Lower lobe of right lung (tissue), 2 donors: ENCODE data around the gene CFAP410. TPM values are rescaled to one million over a fixed set of nuclear protein-coding genes. Genes with fewer than 3 reads are reported as not detected.

ENCODE experiments used
- ATAC-seq, 2 donors: fragments of 200-7000 bp; cut with Tn5 transposase; one replicate each; pipeline ENCODE4 v1.9.1; 2020 to 2022; ENCODE audit warnings: mild to moderate bottlenecking in 2 of 2, moderate library complexity in 2 of 2
- DNase-seq: peaks from one replicate; pipeline ENCODE4 v3.0.0-alpha.2; 2020
- H3K27ac ChIP-seq: fragments of 200-600 bp; one replicate; pipeline ENCODE4 v1.8.0; 2022
- H3K27me3 ChIP-seq: fragments of 200-600 bp; one replicate; pipeline ENCODE4 v1.8.0; 2022; ENCODE audit warnings: low read depth
- H3K36me3 ChIP-seq: fragments of 200-600 bp; one replicate; pipeline ENCODE4 v1.8.0; 2022; ENCODE audit warnings: mild to moderate bottlenecking
- H3K4me1 ChIP-seq: fragments of 200-600 bp; one replicate; pipeline ENCODE4 v1.8.0; 2022
- H3K4me3 ChIP-seq: fragments of 200-600 bp; one replicate; pipeline ENCODE4 v1.8.0; 2022; ENCODE audit warnings: mild to moderate bottlenecking
- H3K9me3 ChIP-seq: fragments of 200-600 bp; one replicate; pipeline ENCODE4 v1.8.0; 2022
- CTCF ChIP-seq: fragments of 200-600 bp; IDR thresholded peaks from one replicate; pipeline ENCODE4 v1.8.0; 2022; ENCODE audit warnings: antibody characterized with exemption, mild to moderate bottlenecking
- intact Hi-C: fragments of 100-400 bp; cut with DNase I; formaldehyde crosslinking; loops from one replicate; pipeline ENCODE4 v1.11.0; 2022
- total RNA-seq: library from RNA; stranded (reverse); fragmentation: NEBNext Ultra II Directional; extraction: Animal tissue kit (Norgen Biotek cat#: 25700); gene quantifications from one replicate; pipeline ENCODE4 v1.2.1, GENCODE V29; 2021
- donor health status: DM: no; HTN: yes; CAD: no; lungs with severe emphysema.

CFAP410 gene
- total RNA-seq, 1 donor from 2014 or later, result 20.3 TPM

- H3K27ac ChIP-seq, result no peak overlapping the region
- peaks cover 22% of the 10 kb centered on the region for H3K4me1 ChIP-seq
- ATAC-seq (no peak), DNase-seq (no peak)
- no peaks in the 10 kb centered on the region for H3K9me3 ChIP-seq
- H3K36me3 ChIP-seq, result no peaks in the 10 kb centered on the region
- intact Hi-C loops, result no loop called here
- no peak overlapping the region for H3K4me3 ChIP-seq
- H3K27me3 ChIP-seq, result peaks cover 51% of the 10 kb centered on the region
- TF ChIP-seq CTCF, result no peak
Observed at GRCh38 chr21:44350773-44351481, 11.7 kb upstream of the CFAP410 start.

- H3K27me3 ChIP-seq, result peaks cover 51% of the 10 kb centered on the region
- peaks cover 22% of the 10 kb centered on the region for H3K4me1 ChIP-seq
- intact Hi-C loops, result no loop called here
- TF ChIP-seq CTCF, result no peak
- H3K36me3 ChIP-seq, result no peaks in the 10 kb centered on the region
- H3K4me3 ChIP-seq, result no peak overlapping the region
- H3K27ac ChIP-seq, result no peak overlapping the region
- DNase-seq (no peak), ATAC-seq (no peak)
- no peaks in the 10 kb centered on the region for H3K9me3 ChIP-seq
Observed at GRCh38 chr21:44349847-44350772, 10.9 kb upstream of the CFAP410 start.

GRCh38 chr21:44349416-44349846, 10.2 kb upstream of the CFAP410 start:
- no peaks in the 10 kb centered on the region for H3K36me3 ChIP-seq
- H3K4me1 ChIP-seq, result peaks cover 22% of the 10 kb centered on the region
- H3K9me3 ChIP-seq, result no peaks in the 10 kb centered on the region
- peaks cover 51% of the 10 kb centered on the region for H3K27me3 ChIP-seq
- H3K4me3 ChIP-seq, result no peak overlapping the region
- no peak for ATAC-seq
- DNase-seq, result no peak
- intact Hi-C loops, result no loop called here
- no peak overlapping the region for H3K27ac ChIP-seq
- TF ChIP-seq CTCF, result no peak

GRCh38 chr21:44348861-44349260, 9.7 kb upstream of the CFAP410 start:
- Histone ChIP-seq H3K4me3 (no peak overlapping the region), H3K36me3 (no peaks in the 10 kb centered on the region), H3K27me3 (peaks cover 51% of the 10 kb centered on the region), H3K9me3 (no peaks in the 10 kb centered on the region), H3K4me1 (peaks cover 21% of the 10 kb centered on the region), H3K27ac (no peak overlapping the region)
- intact Hi-C loops, result no loop called here
- ATAC-seq (peak in 1 of 2 donors; percentile 10), DNase-seq (no peak)
- no peak for TF ChIP-seq CTCF

GRCh38 chr21:44347911-44348451, 8.8 kb upstream of the CFAP410 start:
- TF ChIP-seq CTCF, result no peak
- ATAC-seq, result peak; percentile 78 to 83
- intact Hi-C loops, result no loop called here
- peak; percentile 79 for DNase-seq
- Histone ChIP-seq H3K27ac (peak overlapping the region; percentile 11), H3K9me3 (no peaks in the 10 kb centered on the region), H3K4me1 (peaks cover 13% of the 10 kb centered on the region), H3K4me3 (no peak overlapping the region), H3K36me3 (no peaks in the 10 kb centered on the region), H3K27me3 (peaks cover 44% of the 10 kb centered on the region)
